GM23338 (cell line): ENCODE results near the gene ACYP2. TPM values are rescaled to one million over a fixed set of nuclear protein-coding genes. Genes with fewer than 3 reads are reported as not detected.

ENCODE experiments used
- ATAC-seq: fragments of 200-7000 bp; cut with Tn5 transposase; 3 replicates; pipeline ENCODE4 v1.9.1; 2020
- DNase-seq: peaks from one replicate; pipeline ENCODE4 v3.0.0-alpha.2; 2015; ENCODE audit warnings: low spot score
- H2AFZ ChIP-seq: fragments of 200-600 bp; sonication (generic); 2 replicates; pipeline ENCODE4 v1.8.0; 2016; ENCODE audit warnings: antibody characterized with exemption, mild to moderate bottlenecking, moderate library complexity
- H3F3A ChIP-seq: fragments of 200-600 bp; sonication (generic); replicated peaks from 2 replicates; pipeline ENCODE4 v1.8.0; 2017; ENCODE audit warnings: antibody characterized with exemption, mixed run types, low read depth
- H3K27ac ChIP-seq: fragments of 200-600 bp; sonication (generic); 2 replicates; pipeline ENCODE4 v1.6.1; 2016; ENCODE audit warnings: low read depth
- H3K27me3 ChIP-seq: fragments of 200-600 bp; sonication (generic); 2 replicates; pipeline ENCODE4 v1.8.0; 2016; ENCODE audit warnings: mild to moderate bottlenecking, mixed run types, moderate library complexity; ENCODE audit not compliant: insufficient read depth
- H3K36me3 ChIP-seq: fragments of 200-600 bp; sonication (generic); 2 replicates; pipeline ENCODE4 v1.8.0; 2016; ENCODE audit warnings: mild to moderate bottlenecking; ENCODE audit not compliant: insufficient read depth
- H3K4me1 ChIP-seq: fragments of 200-600 bp; sonication (generic); 2 replicates; pipeline ENCODE4 v1.8.0; 2016; ENCODE audit warnings: mild to moderate bottlenecking, moderate library complexity; ENCODE audit not compliant: insufficient read depth
- H3K4me2 ChIP-seq: fragments of 200-600 bp; sonication (generic); 2 replicates; pipeline ENCODE4 v1.7.1; 2017; ENCODE audit warnings: mixed run types
- H3K4me3 ChIP-seq: fragments of 200-600 bp; sonication (generic); 2 replicates; pipeline ENCODE4 v1.6.1; 2016; ENCODE audit warnings: mixed run types
- H3K79me2 ChIP-seq: fragments of 200-600 bp; sonication (generic); replicated peaks from 2 replicates; pipeline ENCODE4 v1.8.0; 2017; ENCODE audit warnings: mild to moderate bottlenecking; ENCODE audit not compliant: insufficient read depth
- H3K9me2 ChIP-seq: fragments of 200-600 bp; sonication (generic); 2 replicates; pipeline ENCODE4 v1.8.0; 2017; ENCODE audit not compliant: insufficient read depth
- H4K20me1 ChIP-seq: fragments of 200-600 bp; sonication (generic); replicated peaks from 2 replicates; pipeline ENCODE4 v1.8.0; 2017; ENCODE audit warnings: mild to moderate bottlenecking; ENCODE audit not compliant: insufficient read depth
- H3K27ac Mint-ChIP-seq: 2 replicates; pipeline ENCODE4 v1.8.0; 2020; ENCODE audit warnings: inconsistent platforms, mild to moderate bottlenecking, moderate library complexity, mixed read lengths
- H3K27me3 Mint-ChIP-seq: 3 replicates; pipeline ENCODE4 v1.8.0; 2022; ENCODE audit warnings: low read depth, mild to moderate bottlenecking, moderate library complexity, mixed read lengths, inconsistent platforms; ENCODE audit not compliant: insufficient read depth, poor library complexity
- H3K36me3 Mint-ChIP-seq: 3 replicates; pipeline ENCODE4 v1.8.0; 2021; ENCODE audit warnings: low read depth, mild to moderate bottlenecking, inconsistent platforms, moderate library complexity, mixed read lengths
- H3K4me1 Mint-ChIP-seq: 3 replicates; pipeline ENCODE4 v1.8.0; 2020; ENCODE audit warnings: mild to moderate bottlenecking, inconsistent platforms, mixed read lengths
- H3K4me3 Mint-ChIP-seq: 3 replicates; pipeline ENCODE4 v1.8.0; 2021; ENCODE audit warnings: moderate library complexity, mild to moderate bottlenecking, inconsistent platforms, mixed read lengths
- H3K9me3 Mint-ChIP-seq: 3 replicates; pipeline ENCODE4 v1.8.0; 2020; ENCODE audit warnings: moderate library complexity, mild to moderate bottlenecking, inconsistent platforms, mixed read lengths
- CREB1 ChIP-seq: fragments of 250-450 bp; sonication (Bioruptor Pico); IDR thresholded peaks from 2 replicates; pipeline ENCODE4 v1.5.0; 2020; ENCODE audit warnings: low read depth, mild to moderate bottlenecking, moderate library complexity
- EZH2 ChIP-seq: fragments of 200-600 bp; sonication (generic); IDR thresholded peaks from one replicate; pipeline ENCODE4 v1.8.0; 2017; ENCODE audit warnings: antibody characterized with exemption, mild to moderate bottlenecking, low read depth; ENCODE audit not compliant: unreplicated experiment
- EZH2phosphoT487 ChIP-seq: fragments of 200-600 bp; sonication (generic); IDR thresholded peaks from one replicate; pipeline ENCODE4 v1.8.1; 2018; ENCODE audit warnings: antibody characterized with exemption; ENCODE audit not compliant: unreplicated experiment
- JUNB ChIP-seq: IDR thresholded peaks from one replicate; pipeline ENCODE4 v1.6.1; 2016; ENCODE audit warnings: antibody characterized with exemption; ENCODE audit not compliant: unreplicated experiment
- NANOG ChIP-seq: IDR thresholded peaks from 2 replicates; pipeline ENCODE4 v1.6.1; 2016; ENCODE audit warnings: antibody characterized with exemption, borderline replicate concordance
- POLR2AphosphoS5 ChIP-seq: IDR thresholded peaks from 2 replicates; pipeline ENCODE4 v1.6.1; 2016; ENCODE audit warnings: antibody characterized with exemption, low read depth
- REST ChIP-seq: IDR thresholded peaks from one replicate; pipeline ENCODE4 v1.6.1; 2018; ENCODE audit warnings: antibody characterized with exemption; ENCODE audit not compliant: unreplicated experiment
- ZNF114 ChIP-seq: fragments of 250-450 bp; sonication (Bioruptor Pico); IDR thresholded peaks from 2 replicates; pipeline ENCODE4 v1.5.0; 2020; ENCODE audit warnings: mild to moderate bottlenecking, moderate library complexity
- ZNF331 ChIP-seq: fragments of 250-450 bp; sonication (Bioruptor Pico); IDR thresholded peaks from 2 replicates; pipeline ENCODE4 v1.5.0; 2020; ENCODE audit warnings: low read depth, mild to moderate bottlenecking, moderate library complexity
- polyA plus RNA-seq: library from polyadenylated mRNA; unstranded; fragments of >200 nt; fragmentation: Nextera tagmentation; extraction: Ambion mirVana; gene quantifications from 2 replicates; pipeline ENCODE4 v1.2.1, GENCODE V29; 2016
- total RNA-seq: library from RNA; depleted of rRNA; stranded (reverse); fragments of >200 nt; shearing (Covaris generic); gene quantifications from 2 replicates; pipeline ENCODE4 v1.2.3, GENCODE V29; 2014

The ACYP2 gene
- total and polyA plus RNA-seq, 2 experiments from 2014 or later, result 2.3 to 15.5 TPM

- TF ChIP-seq REST (no peak), NANOG (no peak), EZH2 (no peak), ZNF114 (CRISPR knock-in tag) (no peak), CREB1 (CRISPR knock-in tag) (no peak), JUNB (no peak), POLR2AphosphoS5 (no peak), EZH2phosphoT487 (no peak)
Measured at GRCh38 chr2:54149638-54150441, 34.4 kb downstream of the ACYP2 start (continued).

GRCh38 chr2:54158311-54158710 lies 42.9 kb downstream of the ACYP2 start:
- DNase-seq (no peak), ATAC-seq (no peak)
- H3K4me3 Mint-ChIP-seq, result no peak overlapping the region
- peaks cover 4% of the 10 kb centered on the region; the same call in 1 of the 3 replicates for H3K9me3 Mint-ChIP-seq
- H3K79me2 ChIP-seq, result no peaks in the 10 kb centered on the region
- H3K4me1 ChIP-seq, result no peaks in the 10 kb centered on the region
- H3K4me2 ChIP-seq, result no peak overlapping the region
- no peaks in the 10 kb centered on the region for H3F3A ChIP-seq
- no peaks in the 10 kb centered on the region for H3K9me2 ChIP-seq
- TF ChIP-seq ZNF331 (CRISPR knock-in tag) (no peak), REST (no peak), EZH2 (no peak)
- no peak overlapping the region; the same call in 1 of the 2 replicates for H3K27ac Mint-ChIP-seq
- H3K36me3 Mint-ChIP-seq, result peaks cover 3% of the 10 kb centered on the region; the same call in 1 of the 3 replicates
- H2AFZ ChIP-seq, result no peak overlapping the region
- H4K20me1 ChIP-seq, result no peaks in the 10 kb centered on the region
- no peak overlapping the region for H3K27ac ChIP-seq
- H3K27me3 Mint-ChIP-seq, result peaks cover 1% of the 10 kb centered on the region
- no peak overlapping the region for H3K4me3 ChIP-seq
- no peaks in the 10 kb centered on the region for H3K27me3 ChIP-seq
- H3K4me1 Mint-ChIP-seq, result no peaks in the 10 kb centered on the region
- no peaks in the 10 kb centered on the region for H3K36me3 ChIP-seq
